Right ventricle myocardium superior (tissue), 1 donor: ENCODE data around the gene LCN2. TPM values are rescaled to one million over a fixed set of nuclear protein-coding genes. Genes with fewer than 3 reads are reported as not detected.
A peak's percentile ranks its signal among the peaks of the same experiment; 100 is the strongest.

ENCODE experiments used
- ATAC-seq: fragments of 200-7000 bp; cut with Tn5 transposase; one replicate; pipeline ENCODE4 v1.9.1; 2020; ENCODE audit warnings: mild to moderate bottlenecking; ENCODE audit not compliant: poor library complexity
- DNase-seq: peaks from one replicate; pipeline ENCODE4 v3.0.0-alpha.2; 2020
- intact Hi-C: fragments of 100-400 bp; cut with DNase I; formaldehyde crosslinking; loops from one replicate; pipeline ENCODE4 v1.11.2; 2022
- total RNA-seq: library from RNA; stranded (reverse); fragmentation: NEBNext Ultra II Directional; extraction: Animal tissue kit (Norgen Biotek cat#: 25700); gene quantifications from one replicate; pipeline ENCODE4 v1.2.1, GENCODE V29; 2021
- donor health status: DM: no; HTN: yes; CAD: no; lungs with severe emphysema.

Gene LCN2
- total RNA-seq, 1 donor from 2014 or later = not detected

DNA sequence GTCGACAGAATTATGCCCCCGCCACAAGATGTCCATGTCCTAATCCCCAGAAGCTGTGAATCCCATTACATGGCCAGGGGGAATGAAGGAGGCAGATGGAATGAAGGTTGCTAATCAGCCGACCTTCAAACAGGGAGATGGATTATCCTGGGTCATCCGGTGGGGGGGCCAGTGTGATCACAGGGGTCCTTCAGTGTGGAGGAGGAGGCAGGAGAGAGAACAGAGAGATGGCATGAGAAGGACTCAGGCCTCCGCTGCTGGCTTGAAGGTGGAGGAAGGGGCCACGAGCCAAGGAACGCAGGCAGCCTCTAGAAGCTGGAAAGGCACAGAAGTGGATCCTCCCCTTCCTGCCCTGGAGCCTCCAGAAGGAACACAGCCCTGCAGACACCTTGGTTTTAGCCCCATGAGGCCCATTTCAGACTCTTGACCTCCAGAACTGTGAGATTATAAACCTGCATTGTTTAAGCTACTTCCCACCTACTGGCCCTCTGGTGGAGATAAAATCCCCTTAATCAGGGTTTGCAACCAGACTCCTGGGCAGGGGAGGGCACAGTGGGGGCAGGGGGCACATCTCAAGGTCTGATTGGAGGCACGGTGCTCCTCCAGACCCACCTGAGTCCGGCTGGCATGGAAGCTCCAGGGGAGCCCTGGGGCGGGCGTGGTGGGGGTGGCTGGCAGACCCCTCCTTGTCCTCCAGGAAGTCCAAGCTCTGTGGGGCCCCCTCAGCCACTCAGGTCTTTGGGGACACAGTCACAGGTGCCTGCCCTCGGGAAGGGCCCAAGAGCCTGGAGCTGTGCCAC is 35.5 kb upstream of the LCN2 start:
- ATAC-seq = no peak
- peak; percentile 40 for DNase-seq
- intact Hi-C loops = no loop called here

GRCh38 chr9:128114326-128115186 is 34.7 kb upstream of the LCN2 start:
- ATAC-seq = no peak
- intact Hi-C loops = no loop called here
- peak; percentile 41 for DNase-seq

GRCh38 chr9:128115187-128116103 is 33.8 kb upstream of the LCN2 start:
- no peak for ATAC-seq
- intact Hi-C loops = no loop called here

GRCh38 chr9:128116104-128117083 is 32.9 kb upstream of the LCN2 start:
- intact Hi-C loops = no loop called here
- DNase-seq = peak; percentile 27
- no peak for ATAC-seq

More at GRCh38 chr9:128115187-128116103, 33.8 kb upstream of the LCN2 start:
- peak; percentile 30 for DNase-seq

DNA sequence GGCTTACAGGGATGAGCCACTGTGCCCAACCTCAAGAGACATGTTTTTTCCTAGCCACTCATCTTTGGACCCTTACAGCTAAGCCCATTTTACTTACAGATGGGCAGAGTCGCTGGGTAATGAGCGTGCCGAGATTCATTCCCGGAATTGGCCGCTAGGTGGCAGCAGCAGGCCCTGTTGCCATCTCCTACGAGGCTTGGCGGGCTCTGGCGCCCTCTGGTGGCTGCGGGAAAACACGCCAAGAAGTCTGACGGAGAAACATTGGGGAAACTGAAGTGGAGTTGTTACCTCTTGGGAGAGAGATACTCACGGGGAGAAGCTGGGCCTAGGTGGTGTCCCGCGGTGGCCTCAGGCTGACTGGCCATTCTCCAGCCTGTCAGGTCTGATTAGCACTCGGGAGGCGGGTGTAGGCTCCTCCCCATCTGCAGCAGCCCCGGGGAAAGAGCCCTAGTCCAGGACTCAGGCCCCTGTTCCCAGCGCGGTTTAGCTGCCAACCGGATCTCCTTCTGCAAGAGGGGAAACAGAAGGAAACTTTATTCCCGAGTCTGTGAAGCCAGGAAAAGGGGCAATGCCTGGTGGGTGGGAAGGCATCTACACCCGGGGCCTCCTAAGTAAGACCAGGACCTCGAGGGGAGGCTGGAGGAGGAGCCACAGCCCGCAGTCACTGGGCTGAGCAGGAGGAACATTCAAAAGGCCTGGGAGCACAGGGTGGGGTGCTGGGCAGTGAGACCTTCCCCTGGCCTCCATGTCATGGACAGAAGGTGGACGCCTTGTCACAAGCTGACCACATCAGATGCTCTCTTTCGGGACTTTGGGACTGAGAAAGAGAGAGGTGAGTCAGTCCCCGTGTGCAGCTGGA is 31.4 kb upstream of the LCN2 start:
- intact Hi-C loops = no loop called here
- DNase-seq = peak; percentile 96
- ATAC-seq = peak; percentile 85

DNA sequence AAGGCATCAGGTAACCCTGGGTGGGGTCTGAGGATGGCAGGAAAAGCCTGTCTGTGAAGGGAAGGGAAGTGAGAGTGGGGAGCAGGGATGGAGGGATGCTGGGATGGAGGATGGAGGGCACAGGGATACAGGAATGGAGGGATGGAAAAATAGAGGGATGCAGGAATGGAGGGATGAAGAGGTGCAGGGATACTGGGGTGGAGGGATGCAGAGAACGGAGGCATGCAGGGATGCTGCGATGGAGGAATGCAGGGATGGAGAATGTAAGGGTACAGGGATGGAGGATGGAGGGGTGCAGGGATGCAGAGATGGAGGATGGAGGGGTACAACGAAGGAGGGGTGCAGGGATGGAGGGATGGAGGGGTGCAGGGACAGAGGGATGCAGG is 30.8 kb upstream of the LCN2 start:
- intact Hi-C loops = no loop called here
- DNase-seq (no peak), ATAC-seq (no peak)

GRCh38 chr9:128118971-128119665 is 30.1 kb upstream of the LCN2 start:
- intact Hi-C loops = no loop called here
- ATAC-seq (no peak), DNase-seq (peak; percentile 20)

DNA sequence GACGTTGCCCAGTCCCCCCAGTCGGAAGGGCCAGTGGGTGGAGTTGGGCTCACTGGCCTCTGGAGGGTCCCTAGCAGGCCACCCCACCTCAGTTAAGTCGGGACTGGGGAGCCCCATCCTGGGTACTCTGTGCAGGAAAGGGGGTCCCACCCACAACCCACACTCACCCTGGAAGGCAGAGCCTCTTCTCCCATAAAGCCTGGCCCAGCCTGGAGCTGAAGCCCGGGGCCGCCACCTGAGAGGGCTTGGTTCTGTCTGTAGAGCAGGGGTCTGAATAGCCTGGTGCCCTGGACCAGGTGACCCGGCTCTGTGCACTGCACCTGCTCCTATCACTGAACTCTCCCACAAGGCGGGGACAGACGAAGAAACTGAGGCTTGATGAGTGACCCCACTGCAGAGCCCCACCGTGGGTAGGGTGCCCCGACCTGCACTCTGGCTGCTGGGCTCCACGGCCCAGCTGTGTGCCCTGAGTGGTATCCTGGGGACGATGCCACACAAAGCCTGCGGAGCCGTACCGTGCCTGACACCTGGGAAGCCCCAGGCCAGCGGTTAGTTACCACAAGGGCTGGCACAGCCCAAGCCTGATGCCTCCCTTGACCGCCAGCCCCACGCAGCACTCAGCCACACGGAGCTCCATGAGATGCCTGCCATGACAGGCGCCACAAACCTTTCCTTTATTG is 29.1 kb upstream of the LCN2 start:
- DNase-seq = peak; percentile 37
- no peak for ATAC-seq
- intact Hi-C loops = no loop called here

GRCh38 chr9:128120741-128121465 is 28.4 kb upstream of the LCN2 start:
- DNase-seq (peak; percentile 30), ATAC-seq (no peak)
- intact Hi-C loops = no loop called here

DNA sequence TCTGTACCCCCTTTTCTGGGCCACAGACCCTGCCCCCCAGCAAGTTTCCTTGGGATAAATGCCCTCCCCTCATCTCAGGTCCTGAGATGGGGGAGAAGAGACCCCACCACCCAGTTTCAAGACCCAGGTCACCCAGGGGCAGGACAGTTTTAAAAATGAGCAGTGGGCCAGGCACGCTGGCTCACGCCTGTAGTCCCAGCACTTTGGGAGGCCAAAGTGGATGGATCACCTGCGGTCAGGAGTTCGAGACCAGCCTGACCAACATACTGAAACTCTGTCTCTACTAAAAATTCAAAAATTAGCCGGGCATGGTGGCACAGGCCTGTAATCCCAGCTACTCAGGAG is 27.8 kb upstream of the LCN2 start:
- DNase-seq = peak; percentile 8

DNA sequence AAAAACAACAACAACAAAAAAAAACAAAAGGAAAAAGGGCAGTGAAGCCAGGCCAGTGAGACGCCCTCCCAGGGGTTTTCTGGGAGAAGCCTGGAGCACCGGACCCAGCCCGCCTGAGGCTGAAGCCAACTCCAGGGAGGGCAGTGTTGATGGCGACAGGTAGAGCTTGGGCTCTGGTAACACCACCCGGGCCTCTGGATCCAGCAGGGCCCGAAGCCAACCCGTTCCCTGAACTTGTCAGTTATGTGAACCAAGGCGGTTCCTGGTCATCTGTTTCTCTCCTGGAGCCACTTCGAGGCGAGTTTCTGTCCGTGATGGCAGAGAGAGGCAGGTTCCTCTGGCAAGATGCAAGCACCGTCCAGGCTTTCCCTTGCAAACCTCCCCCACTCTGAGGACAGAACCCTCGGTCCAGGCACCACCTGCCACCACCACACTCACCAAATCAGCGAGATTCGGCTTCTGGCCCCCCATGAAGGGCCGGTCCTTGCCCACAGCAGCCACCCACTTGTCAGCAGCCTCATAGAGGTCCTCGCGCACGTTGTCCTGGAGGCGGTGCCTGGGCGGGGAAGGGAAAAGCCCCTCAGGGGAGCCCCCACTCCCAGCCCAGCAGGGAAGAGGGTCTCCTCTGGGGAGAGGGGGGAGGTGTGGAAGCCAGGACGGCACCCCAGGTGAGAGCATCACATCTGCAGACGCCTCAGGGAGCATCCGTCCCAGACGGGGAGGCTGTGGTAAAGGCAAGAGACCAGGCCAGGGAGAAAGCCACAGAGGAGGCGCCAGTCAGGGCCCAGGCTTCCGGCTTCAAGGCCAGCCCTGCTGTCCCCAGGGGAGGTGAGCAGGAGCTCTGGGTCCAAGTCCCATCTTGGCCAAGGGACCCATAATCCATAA is 27.1 kb upstream of the LCN2 start:
- DNase-seq (peak; percentile 32), ATAC-seq (no peak)
- intact Hi-C loops = no loop called here

More for the DNA sequence above, 27.8 kb upstream of the LCN2 start:
- no peak for ATAC-seq
- intact Hi-C loops = no loop called here

GRCh38 chr9:128122809-128123175 is 26.5 kb upstream of the LCN2 start:
- no peak for ATAC-seq
- intact Hi-C loops = no loop called here
- DNase-seq = peak; percentile 34

GRCh38 chr9:128123451-128124080 is 25.7 kb upstream of the LCN2 start:
- ATAC-seq (no peak), DNase-seq (peak; percentile 35)
- intact Hi-C loops = no loop called here

- no peak for ATAC-seq
Measured at GRCh38 chr9:128124451-128124850, 24.8 kb upstream of the LCN2 start.

More at GRCh38 chr9:128124451-128124850, 24.8 kb upstream of the LCN2 start:
- peak; percentile 20 for DNase-seq
- intact Hi-C loops = no loop called here
